Hepatic stellate cell (primary cell): ENCODE measurements around the gene PLEKHM3.

ENCODE experiments used
- DNase-seq: peaks from one replicate; pipeline ENCODE4 v3.0.0; 2011; ENCODE audit warnings: low spot score

PLEKHM3 gene

GRCh38 chr2:207887500-207887899, 137.8 kb downstream of the PLEKHM3 start:
- no peak for DNase-seq

DNA sequence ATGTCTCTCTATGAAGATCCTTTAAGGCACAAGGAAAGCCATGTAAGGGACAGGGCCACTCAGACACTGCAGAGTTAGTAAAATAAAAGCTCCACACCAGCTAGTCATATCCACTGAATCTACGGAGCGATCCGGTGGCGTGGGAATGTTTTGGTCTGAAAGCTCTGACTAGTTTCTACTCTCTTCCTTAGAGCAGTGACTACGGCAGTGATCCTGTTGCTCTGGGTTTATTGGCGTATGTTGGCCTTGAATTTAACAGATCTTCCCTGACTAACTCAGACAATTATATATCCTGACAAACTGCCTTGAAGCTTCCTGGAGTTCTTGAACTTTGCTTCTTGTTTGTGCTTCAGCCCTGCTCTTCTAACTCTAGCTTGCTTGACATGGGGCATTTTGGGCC, 140.3 kb downstream of the PLEKHM3 start:
- DNase-seq: no peak

DNA sequence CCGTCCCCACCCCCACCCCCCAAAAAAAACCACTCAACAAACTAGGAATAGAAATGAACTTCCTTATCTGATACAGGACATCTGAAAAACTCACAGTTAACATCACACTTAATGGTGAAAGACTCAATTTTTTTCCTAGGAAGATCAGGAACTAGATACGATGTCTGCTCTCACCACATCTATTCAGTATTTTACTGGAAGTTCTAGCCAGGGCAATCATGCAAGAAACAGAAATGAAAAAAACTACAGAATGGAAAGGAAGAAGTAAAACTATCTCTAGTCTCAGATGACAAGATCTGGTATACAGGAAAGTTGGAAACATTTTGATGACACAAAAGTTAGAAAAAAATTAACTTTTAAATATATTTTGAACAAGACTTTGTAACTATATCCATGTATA, 141.2 kb downstream of the PLEKHM3 start:
- no peak for DNase-seq

DNA sequence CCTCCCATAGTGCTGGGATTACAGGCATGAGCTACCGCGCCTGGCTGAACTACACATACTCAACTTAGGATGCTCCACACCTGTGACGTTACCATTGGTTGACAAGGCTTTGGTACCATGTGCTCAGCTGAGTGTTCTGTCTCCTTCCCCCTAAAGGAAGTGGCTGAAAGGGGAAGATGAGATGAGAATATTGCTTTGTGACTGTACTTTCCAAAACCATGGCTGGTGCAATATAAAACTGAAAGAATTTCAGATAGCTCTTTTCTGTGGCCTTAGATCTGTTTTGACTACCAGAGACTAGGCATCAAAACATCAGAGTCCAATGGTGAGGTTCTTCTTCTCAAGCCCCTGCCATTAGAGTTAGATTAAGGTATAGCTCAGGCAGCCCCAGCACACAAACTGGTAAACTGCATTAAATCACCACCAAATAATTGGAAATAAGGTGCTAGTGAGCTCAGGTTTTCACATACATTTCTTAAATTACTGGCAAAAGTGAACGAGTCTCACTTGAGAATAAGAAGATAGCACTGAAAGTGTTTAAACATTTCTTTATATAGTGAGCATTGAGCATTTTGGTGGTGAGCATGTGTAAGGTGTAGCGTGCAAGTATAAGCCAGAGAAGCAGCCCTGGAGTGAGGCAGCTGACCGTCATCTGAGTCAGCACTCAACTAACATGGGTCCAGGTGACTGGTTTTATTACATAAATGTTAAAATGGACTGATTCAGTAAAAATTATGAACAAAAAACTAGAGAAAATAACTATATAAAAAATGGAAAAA, 142.1 kb downstream of the PLEKHM3 start:
- DNase-seq: no peak

- DNase-seq: no peak
Observed at GRCh38 chr2:207881902-207882301, 143.4 kb downstream of the PLEKHM3 start.

DNA sequence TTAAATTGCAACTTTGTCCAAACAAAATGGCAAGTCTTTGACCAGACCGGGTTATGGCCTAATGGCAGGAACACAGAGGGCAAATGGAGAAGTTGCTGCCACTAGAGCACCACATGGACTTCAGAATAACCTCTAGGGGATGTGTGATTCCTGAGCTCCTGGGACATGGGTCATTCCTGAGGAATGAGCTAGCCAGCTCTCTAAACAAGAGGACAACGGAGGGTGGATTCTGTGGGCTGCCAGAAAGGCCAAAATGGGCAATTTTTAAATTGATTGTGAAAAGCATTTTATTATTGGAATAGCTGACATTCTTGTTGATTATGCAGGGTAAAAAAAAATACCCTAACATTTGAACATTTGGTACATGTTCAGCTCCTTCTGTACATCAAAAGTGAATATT, 145.8 kb downstream of the PLEKHM3 start:
- peak; percentile 54 for DNase-seq

DNA sequence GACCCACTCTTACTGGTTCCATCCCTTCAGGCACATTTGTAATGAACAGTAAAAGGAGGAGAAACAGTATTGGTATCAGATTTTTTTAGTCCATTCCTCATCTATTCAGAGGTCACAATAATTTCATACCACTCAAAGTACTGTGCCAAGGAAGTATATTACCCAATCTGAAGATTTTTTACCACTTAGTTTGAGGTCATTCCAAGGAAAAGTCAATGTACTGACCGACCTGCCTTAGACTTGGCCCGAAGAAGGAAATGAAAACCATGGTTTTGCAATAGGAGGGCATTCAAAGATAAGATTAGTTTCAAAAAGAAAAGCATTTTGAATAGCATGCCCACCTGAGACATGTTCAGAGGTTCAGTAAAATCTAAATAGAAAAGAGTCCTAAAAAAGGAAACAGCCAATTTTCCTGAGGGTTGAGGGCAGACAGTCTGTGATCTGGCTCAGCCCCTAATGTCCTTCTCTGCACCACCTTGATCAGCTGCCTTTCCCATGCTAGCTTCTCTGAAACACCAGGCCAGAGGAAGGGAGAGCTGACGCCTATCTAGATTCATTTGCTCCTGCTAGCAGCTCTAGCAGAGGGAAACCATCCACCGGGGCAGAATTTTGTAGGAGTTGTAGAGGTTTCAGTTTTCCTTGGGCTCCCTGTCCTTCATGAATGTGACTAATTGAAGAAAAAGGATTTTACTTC, 148.3 kb downstream of the PLEKHM3 start:
- no peak for DNase-seq

GRCh38 chr2:207875473-207876212, 149.7 kb downstream of the PLEKHM3 start:
- no peak for DNase-seq

DNA sequence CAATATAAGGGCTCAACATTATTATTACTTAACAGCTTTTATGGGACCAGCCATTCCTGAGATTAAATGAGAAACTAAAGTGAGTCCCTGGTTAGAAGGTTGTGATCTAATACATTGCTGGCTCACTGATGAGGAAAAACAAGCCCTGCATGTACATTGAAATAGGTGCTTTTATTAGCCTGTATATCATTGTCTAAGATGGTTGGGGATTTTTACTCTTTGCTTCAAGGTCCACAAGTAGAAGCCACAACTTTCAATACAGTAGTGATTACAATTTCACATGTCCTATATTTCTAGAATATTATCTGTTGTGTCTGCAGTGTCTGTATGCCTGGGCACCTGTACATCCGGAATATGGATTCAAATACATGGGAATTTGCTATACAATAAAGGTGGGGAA, 151.5 kb downstream of the PLEKHM3 start:
- no peak for DNase-seq

- DNase-seq: no peak
Observed at GRCh38 chr2:207871911-207872310, 153.4 kb downstream of the PLEKHM3 start.

DNA sequence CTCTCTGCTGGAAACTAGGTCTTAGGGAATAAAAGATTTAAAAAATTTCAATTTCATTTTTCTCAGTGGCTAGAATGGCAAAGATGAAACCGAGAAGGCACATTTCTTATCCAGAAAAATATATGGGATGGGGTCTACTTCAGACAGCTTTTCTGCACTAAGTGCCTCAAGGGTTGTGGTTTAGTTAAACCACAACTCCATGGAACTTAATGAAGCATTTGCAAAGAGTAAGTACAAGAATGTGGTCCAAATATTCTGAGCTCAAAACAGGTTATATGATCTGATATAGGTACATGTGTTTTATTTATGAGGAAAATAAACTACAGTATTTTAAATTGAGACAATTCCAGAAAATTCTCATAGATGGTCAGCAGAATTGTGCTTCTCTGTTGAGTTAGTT, 153.8 kb downstream of the PLEKHM3 start:
- no peak for DNase-seq

DNA sequence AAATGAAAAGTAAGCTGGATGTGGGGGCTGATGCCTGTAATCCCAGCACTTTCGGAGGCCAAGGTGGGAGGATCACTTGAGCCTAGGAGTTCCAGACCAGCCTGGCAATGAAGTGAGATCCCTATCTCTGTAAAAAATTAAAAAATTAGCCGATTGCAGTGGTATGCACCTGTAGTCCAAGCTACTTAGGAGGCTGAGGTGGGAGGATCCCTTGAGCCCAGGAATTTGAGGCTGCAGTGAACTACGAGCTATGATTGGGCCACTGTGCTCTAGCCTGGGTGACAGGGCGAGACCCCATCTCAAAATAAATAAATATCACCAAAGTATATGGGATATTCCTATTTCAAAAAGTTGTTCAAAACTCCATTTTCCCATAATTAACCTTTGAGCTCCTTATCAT, 154.5 kb downstream of the PLEKHM3 start:
- DNase-seq: no peak

- peak; percentile 44 for DNase-seq
Observed at GRCh38 chr2:207869784-207870778, 155.2 kb downstream of the PLEKHM3 start.

- DNase-seq: no peak
Observed at GRCh38 chr2:207868855-207869596, 156.3 kb downstream of the PLEKHM3 start.

- DNase-seq: no peak
Observed at GRCh38 chr2:207867905-207868304, 157.4 kb downstream of the PLEKHM3 start.

DNA sequence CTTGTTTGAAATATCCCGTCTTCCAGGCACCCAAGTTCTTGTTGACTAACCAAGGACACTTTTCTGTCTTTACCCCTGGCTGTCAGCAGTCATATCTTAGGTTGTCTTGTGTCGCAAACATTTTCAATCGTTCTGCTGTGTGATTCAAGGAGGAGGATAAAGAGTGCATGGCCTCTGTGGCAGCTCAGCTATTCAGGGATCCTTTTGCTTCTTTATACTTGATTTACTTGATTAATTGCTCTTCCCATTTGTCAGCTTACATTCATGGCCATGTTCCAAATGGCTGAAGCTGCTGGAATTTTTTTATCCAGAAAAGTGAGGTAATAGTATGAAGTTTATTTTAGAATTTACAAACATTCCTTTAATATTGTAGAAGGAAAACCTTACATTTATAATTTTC, 158.3 kb downstream of the PLEKHM3 start:
- no peak for DNase-seq

- DNase-seq: no peak
Observed at GRCh38 chr2:207865210-207865609, 160.1 kb downstream of the PLEKHM3 start.

DNA sequence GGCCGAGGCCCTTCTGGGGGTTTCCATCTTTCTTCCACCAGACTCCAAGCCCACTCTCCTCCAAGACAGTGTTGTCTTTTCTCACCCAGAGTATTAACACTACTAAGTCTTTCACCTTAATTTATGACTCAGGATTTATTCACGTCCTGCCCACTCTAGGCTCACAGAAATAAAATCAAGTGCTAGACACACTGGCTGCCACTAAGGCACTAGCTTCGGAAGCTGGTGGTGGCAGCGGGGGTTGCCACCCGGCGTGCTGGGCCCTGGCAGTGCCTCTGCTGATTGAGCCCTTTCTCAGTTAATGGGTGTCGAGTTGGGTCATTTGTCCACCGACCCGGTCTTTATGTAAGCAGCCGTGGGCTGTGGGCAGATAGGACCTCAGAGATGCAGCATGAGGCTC, 162.0 kb downstream of the PLEKHM3 start:
- DNase-seq: no peak

DNA sequence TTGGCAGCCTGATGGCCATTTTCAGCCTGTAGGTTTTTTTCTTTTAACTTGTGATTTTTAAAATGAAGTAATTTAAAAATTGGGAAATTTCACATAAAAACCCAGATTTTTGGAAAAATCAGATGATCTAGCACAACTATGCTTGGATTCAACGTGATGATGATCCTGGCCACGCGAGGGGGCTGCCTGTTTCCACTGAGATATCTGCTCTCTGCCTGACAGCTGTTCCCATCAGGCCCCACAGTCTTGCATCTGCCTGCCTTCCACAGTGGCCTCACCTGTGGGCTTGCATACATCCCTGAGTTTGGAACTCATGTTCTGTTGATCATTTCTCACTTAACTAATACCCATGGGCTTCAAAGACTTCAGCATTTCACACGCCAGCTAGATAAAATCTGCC, 163.5 kb downstream of the PLEKHM3 start:
- DNase-seq: no peak

GRCh38 chr2:207860685-207861084, 164.6 kb downstream of the PLEKHM3 start:
- no peak for DNase-seq

DNA sequence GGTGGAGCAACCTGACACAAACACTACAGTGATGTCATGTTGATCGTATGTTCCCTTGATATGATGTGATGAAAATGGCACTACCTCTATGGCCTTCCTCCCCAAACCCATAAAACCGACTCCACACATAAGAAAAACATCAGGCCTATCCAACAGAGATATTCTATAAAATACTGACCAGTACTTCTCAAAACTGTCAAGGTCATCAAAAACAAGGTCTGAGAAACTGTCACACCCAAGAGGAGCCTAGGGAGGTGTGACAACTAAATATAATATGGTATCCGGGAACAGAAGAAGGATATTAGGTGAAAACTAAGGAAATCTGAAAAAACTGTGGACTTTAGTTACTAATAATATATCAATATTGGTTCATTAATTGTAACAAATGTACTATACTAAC, 169.7 kb downstream of the PLEKHM3 start:
- DNase-seq: no peak
